ENCODE data around the gene CSDE1.

DNA sequence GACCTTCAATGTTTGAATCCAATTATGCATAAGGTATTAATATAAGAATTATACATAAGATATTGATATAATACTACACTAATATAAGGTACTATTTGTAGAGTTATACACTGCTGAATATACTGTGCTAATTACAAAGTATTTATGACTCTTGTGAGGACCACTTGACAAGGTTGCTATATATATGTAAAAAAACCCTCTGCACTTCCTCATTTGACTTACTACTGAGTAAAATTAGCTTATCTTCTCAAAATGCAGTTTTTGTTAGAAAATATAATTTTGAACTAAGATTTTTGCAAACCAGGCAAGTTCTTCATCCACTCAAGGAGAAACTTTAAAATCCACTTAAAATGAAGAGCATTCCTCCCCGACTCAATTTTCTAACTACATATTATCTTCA is 14.2 kb upstream of the CSDE1 start:
- TF ChIP-seq, protein P1, sequence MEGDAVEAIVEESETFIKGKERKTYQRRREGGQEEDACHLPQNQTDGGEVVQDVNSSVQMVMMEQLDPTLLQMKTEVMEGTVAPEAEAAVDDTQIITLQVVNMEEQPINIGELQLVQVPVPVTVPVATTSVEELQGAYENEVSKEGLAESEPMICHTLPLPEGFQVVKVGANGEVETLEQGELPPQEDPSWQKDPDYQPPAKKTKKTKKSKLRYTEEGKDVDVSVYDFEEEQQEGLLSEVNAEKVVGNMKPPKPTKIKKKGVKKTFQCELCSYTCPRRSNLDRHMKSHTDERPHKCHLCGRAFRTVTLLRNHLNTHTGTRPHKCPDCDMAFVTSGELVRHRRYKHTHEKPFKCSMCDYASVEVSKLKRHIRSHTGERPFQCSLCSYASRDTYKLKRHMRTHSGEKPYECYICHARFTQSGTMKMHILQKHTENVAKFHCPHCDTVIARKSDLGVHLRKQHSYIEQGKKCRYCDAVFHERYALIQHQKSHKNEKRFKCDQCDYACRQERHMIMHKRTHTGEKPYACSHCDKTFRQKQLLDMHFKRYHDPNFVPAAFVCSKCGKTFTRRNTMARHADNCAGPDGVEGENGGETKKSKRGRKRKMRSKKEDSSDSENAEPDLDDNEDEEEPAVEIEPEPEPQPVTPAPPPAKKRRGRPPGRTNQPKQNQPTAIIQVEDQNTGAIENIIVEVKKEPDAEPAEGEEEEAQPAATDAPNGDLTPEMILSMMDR (IDR thresholded peaks at IDR 0.05): no peak
- no peak for TF ChIP-seq POLR2AphosphoS5 (IDR thresholded peaks at IDR 0.05; ENCODE audit: insufficient read depth in 1 of 2, low read depth in 1 of 2)
